Measurements from ENCODE around the gene TTC33.

Gene TTC33

GRCh38 chr5:40557501-40557900 lies 198.3 kb downstream of the TTC33 start:
- DNase-seq, result no peak

- DNase-seq, result no peak
Observed at GRCh38 chr5:40556811-40557210, 198.9 kb downstream of the TTC33 start.

GRCh38 chr5:40555886-40556285 lies 199.9 kb downstream of the TTC33 start:
- DNase-seq, result no peak

GRCh38 chr5:40554813-40555212 lies 200.9 kb downstream of the TTC33 start:
- DNase-seq, result no peak

- no peak for DNase-seq
Observed at GRCh38 chr5:40554054-40554453, 201.7 kb downstream of the TTC33 start.

GRCh38 chr5:40552981-40553380 lies 202.8 kb downstream of the TTC33 start:
- DNase-seq, result no peak

- no peak for DNase-seq
Observed at GRCh38 chr5:40551496-40552491, 204.0 kb downstream of the TTC33 start.

GRCh38 chr5:40550481-40550880 lies 205.3 kb downstream of the TTC33 start:
- no peak for DNase-seq

GRCh38 chr5:40549616-40550015 lies 206.1 kb downstream of the TTC33 start:
- no peak for DNase-seq

- DNase-seq, result no peak
Observed at GRCh38 chr5:40547994-40548575, 207.7 kb downstream of the TTC33 start.

GRCh38 chr5:40547557-40547956 lies 208.2 kb downstream of the TTC33 start:
- DNase-seq, result no peak

GRCh38 chr5:40540301-40540700 lies 215.5 kb downstream of the TTC33 start:
- no peak for DNase-seq

- no peak for DNase-seq
Observed at GRCh38 chr5:40524677-40525076, 231.1 kb downstream of the TTC33 start.

- no peak for DNase-seq
Observed at GRCh38 chr5:40521925-40522324, 233.8 kb downstream of the TTC33 start.

GRCh38 chr5:40521108-40521785 lies 234.5 kb downstream of the TTC33 start:
- DNase-seq, result no peak

GRCh38 chr5:40518485-40518917 lies 237.3 kb downstream of the TTC33 start:
- DNase-seq, result no peak

- DNase-seq, result no peak
Observed at GRCh38 chr5:40515476-40515875, 240.3 kb downstream of the TTC33 start.

GRCh38 chr5:40514976-40515375 lies 240.8 kb downstream of the TTC33 start:
- DNase-seq, result no peak

GRCh38 chr5:40511801-40512200 lies 244.0 kb downstream of the TTC33 start:
- no peak for DNase-seq

GRCh38 chr5:40507095-40507494 lies 248.7 kb downstream of the TTC33 start:
- no peak for DNase-seq

- no peak for DNase-seq
Observed at GRCh38 chr5:40505031-40505430, 250.7 kb downstream of the TTC33 start.

GRCh38 chr5:40503439-40503838 lies 252.3 kb downstream of the TTC33 start:
- DNase-seq, result no peak

GRCh38 chr5:40502736-40503135 lies 253.0 kb downstream of the TTC33 start:
- DNase-seq, result no peak

Data from NCI-H187 (cell line).